Stromal cell of bone marrow (primary cell): ENCODE results near the gene PTBP3.

Experiments used
- DNase-seq: peaks from one replicate; pipeline ENCODE4 v3.0.0-alpha.2; 2012; ENCODE audit warnings: low read depth

The PTBP3 gene

DNA sequence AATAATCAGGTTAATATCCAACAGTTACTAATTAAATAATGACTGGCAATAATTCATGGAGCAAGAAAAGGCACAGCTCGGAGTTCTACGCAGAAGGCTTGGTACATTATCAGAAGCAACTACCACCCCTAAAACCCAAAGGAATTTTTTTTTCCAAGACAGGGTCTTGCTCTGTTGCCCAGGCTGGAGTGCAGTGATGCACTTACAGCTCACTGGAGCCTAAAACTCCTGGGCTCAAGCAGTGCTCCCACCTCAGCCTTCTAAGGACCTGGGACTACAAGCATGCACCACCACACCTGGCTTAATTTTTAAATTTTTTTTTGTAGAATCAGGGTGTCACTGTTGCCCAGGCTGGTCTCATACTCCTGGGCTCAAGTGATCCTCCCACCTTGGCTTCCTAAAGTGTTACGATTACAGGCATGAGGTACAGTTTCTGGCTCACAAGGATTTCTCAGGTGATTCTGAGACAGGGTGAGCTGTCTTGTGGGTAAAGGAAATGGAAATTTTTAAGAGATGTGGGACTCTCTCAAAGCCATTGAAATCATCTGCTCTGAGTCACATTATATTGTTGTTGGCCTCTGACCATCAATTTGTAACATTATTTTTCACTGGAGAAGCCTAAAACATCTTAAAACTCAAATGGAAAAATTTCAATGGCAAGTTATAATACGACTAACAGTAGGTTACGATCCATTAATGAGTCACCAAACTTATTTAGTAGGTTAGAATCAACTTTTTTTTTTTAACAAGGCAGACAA is 26.8 kb upstream of the PTBP3 start:
- DNase-seq = peak; percentile 79

GRCh38 chr9:112355427-112355897 is 22.0 kb upstream of the PTBP3 start:
- DNase-seq = no peak

GRCh38 chr9:112354081-112354743 is 20.8 kb upstream of the PTBP3 start:
- DNase-seq = no peak

- DNase-seq = no peak
These were observed 18.8 kb upstream of the PTBP3 start for GRCh38 chr9:112352209-112352608.

- DNase-seq = no peak
These were observed 17.8 kb upstream of the PTBP3 start for GRCh38 chr9:112351184-112351583.

DNA sequence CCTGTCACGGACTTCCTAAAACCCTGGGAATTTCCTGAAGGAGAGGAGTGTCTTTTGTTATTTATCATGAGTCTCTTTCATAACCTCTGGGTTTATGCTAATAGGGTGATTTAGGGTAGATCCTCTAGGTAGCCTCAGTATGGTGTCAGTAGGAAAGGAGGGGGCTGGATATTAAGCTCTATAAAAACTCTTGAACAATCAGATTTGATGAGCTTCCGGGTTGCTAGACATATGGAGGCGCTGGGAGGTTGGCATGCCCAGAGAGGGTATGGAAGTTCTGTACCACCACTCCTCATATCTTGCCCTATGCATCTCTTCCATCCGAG is 15.6 kb upstream of the PTBP3 start:
- DNase-seq = no peak

DNA sequence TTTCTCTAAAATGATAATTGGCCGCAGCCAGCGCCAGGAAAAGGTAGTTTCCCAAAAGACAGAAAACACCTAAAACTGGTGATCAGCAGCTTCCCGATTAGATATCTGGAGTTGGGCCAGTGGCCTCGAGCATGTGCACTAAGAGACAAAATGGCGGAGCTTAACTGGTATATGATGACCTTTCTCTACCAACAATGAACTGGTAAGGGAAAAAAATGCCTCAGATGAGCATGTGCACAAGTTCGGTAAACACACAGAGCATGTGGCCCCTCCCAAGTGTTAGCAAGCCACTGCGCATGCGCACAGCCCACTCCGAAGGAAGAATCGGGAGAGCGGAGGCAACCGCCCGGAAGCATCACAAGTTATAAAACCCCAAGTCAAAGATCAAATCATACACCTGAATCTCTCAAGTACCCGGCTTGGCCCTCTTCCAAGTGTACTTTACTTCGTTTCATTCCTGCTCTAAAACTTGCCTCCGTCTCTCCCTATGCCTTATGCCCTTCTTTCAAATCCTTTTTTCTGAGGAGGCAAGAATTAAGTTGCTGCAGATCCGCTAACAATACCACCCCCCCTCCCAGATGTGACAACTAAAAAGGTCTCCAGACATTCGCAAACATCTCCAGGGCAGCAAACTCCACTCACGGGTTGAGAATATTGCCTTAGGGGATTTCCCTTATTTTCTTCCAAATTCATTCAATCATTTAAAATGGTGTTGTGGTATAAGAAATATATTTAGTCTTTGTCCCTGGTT is 15.0 kb upstream of the PTBP3 start:
- peak; percentile 42 for DNase-seq

DNA sequence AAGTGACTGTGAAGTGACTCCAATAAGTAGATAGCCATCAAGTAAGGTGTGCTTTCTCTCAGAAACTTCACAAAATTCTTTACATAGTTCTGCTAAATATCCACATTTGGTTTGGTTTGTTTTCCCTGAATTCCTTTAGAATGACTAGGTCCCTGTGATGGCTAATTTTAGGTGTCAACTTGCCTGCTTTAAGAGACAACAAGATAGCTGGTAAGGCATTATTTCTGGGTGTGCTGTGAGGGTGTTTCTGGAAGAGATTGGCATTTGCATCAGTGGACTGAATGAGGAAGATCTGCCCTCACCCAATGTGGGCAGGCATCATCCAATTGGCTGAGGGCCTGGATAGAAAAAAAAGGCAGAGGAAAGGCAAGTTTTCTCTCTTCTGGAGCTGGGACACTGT is 8.3 kb upstream of the PTBP3 start:
- no peak for DNase-seq

GRCh38 chr9:112339886-112340285 is 6.5 kb upstream of the PTBP3 start:
- DNase-seq = no peak

DNA sequence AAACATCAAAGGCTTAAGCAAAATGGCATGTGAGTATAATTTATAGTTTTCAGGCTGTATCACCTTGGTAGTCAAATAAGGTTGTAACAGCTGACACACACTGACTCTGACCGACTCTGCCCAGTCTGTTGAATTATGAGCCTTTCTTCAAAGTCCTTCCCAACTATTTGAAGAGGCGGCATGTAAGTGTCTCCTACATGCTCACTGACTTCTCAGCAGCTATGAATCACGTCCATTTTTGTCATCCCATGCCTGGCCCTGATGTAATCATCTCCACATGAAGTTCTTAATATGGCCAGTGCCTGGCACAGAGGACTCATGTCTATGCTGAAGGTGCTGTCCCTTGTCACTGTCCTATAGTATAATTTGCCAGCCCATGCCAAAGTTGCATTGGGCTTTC is 5.1 kb upstream of the PTBP3 start:
- DNase-seq = peak; percentile 57

DNA sequence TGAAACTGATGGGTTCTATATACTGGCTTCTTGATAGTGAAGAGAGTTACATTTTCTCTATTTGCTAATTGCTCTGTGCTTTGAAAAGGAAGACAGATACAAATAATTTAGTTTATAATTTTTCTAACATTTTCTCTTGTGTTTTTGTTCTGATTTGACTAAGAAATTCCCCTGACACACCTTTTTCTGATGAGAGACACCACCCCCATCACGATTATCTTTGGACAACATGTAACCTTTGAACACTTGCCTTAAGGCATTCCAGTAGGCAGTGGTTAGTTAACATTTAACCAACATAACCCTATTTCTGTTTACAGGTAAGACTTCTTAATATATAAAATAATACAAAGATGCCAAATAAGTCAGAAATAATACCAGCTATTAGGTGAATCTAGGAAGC is 4.1 kb upstream of the PTBP3 start:
- DNase-seq = no peak

DNA sequence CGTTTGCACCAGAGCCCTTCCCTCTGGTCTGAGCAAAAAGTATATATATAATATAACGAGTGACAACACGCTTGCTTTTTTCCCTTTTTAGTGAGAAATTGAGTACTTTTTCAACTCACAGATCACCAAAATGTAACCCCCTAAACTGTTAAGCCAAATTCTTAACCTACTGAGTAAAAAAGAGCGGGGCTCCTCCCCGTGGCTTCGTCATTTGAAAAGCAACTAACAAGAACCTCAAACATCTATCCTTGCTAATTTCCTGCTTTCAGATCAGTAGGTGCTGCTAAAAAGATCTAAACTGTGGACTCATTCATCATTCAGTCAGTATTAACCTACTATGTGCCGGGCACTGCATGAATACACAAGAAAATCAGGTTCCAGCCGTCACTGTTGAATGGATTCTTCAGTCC is 1.0 kb upstream of the PTBP3 start:
- DNase-seq = no peak

DNA sequence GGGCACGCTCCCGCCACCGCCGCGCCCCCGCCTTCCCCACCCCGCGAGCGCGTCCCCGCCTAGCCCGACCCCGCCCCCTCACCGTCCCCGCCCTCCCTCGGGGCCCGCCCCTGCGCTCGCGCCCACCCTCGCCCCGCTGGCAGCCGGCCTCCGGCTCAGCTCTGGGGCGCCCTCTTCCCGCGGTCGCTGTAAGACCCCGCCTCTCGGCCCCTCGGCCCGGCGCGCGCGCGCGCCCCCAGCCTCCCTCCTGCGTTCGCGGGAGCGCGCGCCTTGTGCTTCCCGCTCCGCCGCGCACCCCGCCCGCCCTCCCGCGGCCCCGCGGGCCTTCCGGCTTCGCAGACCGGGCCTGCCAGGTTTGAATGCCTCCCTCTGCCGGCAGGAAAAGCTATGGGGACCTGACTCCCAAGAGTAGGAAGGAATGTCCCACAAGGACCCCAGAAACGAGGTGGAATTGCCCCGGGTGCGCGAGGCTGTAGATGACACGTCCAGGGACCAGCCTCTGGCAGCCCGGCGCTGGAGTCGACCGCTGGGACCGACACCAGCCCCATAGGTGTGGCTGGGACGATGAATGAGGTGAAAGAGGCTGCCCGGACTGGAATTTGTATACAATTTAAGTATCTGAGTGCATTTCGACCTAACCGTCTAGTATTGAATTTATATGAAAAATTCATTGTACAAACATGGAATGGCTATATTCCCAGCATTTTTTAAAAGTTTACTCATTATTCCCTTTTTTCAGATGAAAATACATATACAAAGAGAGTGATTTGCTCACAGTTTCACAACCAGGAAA is 416 bp upstream of the PTBP3 start:
- DNase-seq = peak; percentile 92

DNA sequence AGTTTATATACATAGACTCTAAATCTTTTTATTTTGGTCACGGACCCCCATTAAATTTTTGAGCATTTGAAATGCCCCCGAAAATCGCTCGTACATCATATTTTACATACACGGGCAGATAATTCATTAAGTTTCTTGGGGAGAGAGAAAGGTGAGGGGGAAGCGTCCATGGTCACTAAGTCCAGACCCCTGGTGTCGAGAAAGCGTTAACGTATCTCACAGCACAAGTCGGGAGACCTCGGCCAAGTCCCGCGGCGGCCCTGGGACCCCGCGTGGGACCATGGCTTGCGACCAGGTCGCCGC is 794 bp downstream of the PTBP3 start:
- DNase-seq = no peak

GRCh38 chr9:112332214-112332613 is 1.2 kb downstream of the PTBP3 start:
- no peak for DNase-seq

DNA sequence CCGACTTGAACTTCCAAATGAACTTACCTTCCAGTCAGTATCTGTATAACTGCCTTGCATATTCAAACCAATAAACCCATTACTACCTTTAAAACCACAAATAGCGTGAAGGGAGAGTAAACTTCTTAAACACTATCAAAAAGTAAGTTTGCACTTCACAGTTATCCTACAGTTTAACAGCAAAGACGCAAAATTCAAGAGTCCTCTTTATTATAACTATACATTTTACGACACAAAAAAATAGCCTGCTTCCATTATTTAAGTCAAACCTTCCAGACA is 1.8 kb downstream of the PTBP3 start:
- no peak for DNase-seq

- DNase-seq = no peak
These were observed 4.9 kb downstream of the PTBP3 start for GRCh38 chr9:112328545-112328944.

DNA sequence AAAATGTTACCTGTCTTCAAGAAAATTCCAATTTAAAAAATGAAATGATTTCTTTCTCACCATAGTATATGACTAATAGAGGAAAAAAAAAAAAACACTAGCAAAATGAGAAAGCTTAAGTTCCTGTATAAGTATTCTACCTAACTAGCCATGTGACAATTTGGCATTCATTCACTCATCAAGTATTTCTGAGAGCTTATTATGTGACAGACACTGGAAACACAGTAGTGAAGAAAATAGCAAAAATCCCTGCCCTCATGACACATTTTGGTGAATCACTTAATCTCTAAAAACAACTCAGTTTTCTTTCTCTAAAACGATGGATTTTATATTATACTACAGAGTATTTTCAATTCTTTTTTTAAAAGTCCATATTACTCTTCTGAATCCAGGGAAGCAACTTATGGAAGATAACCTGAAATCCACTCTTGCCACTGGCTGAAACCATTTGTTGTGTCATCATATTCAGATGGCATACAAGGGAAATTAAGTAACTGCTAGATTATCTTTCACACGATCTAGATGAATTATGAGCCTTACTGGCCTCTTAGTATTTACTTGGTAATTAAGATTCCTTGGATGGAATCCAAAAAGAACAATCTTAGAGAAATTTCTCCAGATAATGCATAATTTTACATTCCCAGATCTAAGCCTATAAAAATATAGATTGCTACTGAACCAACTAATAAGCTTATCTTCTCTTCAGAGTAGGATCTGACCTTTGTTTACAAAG is 5.5 kb downstream of the PTBP3 start:
- no peak for DNase-seq

- no peak for DNase-seq
These were observed 7.2 kb downstream of the PTBP3 start for GRCh38 chr9:112326194-112326593.

DNA sequence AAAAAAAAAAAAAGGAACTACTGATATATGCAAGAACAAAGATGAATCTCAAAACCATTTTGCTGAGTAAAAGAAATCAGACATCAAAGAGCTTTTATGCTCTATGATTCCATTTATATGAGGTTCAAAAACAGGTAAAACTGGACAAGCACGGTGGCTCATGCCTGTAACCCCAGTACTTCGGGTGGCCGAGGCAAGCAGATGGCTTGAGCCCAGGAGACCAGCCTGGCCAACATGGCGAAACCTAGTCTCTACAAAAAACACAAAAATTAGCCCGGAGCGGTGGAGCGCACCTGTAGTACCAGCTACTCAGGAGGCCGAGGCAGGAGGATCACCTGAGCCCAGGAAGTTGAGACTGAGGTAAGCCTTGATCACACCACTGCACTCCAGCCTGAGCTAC is 7.8 kb downstream of the PTBP3 start:
- DNase-seq = no peak

DNA sequence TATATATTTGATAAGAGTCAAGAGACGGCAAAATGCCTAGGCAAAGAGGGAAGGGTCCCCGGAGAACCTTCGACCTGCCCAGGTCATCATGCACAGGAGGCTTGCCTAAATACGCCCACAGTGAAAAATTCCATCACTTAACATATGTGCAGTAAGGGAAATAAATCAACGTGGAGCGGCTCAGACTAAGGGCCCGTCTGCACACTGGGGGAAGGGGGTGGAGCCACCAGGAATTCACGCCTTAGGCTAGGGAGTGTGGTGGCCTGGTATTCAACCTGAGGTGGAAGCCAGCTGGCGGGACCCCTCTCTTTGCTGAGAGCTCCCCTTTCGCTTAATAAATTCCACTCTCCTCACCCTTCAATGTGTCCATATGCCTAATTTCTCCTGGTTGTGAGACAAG is 8.3 kb downstream of the PTBP3 start:
- no peak for DNase-seq

- no peak for DNase-seq
These were observed 10.0 kb downstream of the PTBP3 start for GRCh38 chr9:112323378-112323854.
